Prostate gland (tissue), 2 donors: Measurements from ENCODE around the gene LMCD1.

Source experiments
- POLR2A ChIP-seq: fragments of 450-650 bp; IDR thresholded peaks from one replicate; pipeline ENCODE4 v1.6.1; 2016; ENCODE audit warnings: antibody characterized with exemption, mild to moderate bottlenecking
- POLR2AphosphoS5 ChIP-seq: sonication (generic); formaldehyde crosslinking; IDR thresholded peaks from one replicate; pipeline ENCODE4 v1.6.1; 2017; ENCODE audit warnings: antibody characterized with exemption
- TF ChIP-seq, protein P1 (sequence below), 4 experiments: fragments of 200-600 bp in 2 of 4; fragments of 450-650 bp in 2 of 4; sonication (generic) in 2 of 4; IDR thresholded peaks; 1 replicate in 3 of 4; 2 replicates in 1 of 4; pipeline ENCODE4 v1.5.1; 2016 to 2019; ENCODE audit warnings: antibody characterized with exemption in 4 of 4, mild to moderate bottlenecking in 2 of 4, moderate library complexity in 2 of 4

DNA sequence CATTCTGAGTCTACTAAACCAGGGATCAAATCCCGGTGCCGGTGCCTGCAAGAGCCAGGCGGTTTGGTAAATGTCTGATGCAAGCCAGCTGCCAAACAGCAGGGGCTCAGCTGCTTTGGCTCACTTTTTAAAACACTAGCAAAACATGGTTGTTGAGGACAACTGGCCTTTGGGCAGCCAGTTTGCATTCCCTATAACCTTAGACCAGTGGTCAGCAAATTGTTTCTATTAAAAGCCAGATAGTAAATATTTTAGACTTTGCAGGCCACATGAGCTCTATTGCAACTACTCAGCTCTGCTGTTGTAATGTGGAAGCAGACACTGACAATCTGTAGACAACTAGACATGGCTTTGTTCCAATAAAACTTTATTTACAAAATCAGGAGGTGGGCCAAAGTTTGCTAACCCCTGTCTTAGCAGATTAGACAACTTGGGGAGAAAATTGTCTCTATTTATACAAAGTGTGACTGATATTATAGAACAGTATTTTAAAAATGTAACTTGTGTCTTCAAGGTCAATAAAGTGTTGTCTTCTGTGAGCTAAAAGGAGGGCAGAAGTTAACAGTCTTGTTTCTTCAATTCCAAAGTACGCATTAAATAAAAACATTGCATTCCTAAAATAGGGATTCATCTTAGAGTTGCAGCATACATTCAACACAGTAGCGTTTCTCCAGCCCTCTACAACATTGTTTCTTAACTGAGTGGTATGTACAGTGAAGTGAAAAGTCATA lies 75.4 kb downstream of the LMCD1 start:
- TF ChIP-seq, protein P1, sequence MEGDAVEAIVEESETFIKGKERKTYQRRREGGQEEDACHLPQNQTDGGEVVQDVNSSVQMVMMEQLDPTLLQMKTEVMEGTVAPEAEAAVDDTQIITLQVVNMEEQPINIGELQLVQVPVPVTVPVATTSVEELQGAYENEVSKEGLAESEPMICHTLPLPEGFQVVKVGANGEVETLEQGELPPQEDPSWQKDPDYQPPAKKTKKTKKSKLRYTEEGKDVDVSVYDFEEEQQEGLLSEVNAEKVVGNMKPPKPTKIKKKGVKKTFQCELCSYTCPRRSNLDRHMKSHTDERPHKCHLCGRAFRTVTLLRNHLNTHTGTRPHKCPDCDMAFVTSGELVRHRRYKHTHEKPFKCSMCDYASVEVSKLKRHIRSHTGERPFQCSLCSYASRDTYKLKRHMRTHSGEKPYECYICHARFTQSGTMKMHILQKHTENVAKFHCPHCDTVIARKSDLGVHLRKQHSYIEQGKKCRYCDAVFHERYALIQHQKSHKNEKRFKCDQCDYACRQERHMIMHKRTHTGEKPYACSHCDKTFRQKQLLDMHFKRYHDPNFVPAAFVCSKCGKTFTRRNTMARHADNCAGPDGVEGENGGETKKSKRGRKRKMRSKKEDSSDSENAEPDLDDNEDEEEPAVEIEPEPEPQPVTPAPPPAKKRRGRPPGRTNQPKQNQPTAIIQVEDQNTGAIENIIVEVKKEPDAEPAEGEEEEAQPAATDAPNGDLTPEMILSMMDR (IDR thresholded peaks at IDR 0.05), result no peak
- TF ChIP-seq POLR2AphosphoS5 (no peak), POLR2A (no peak)
